Natural killer cell (primary cell): Measurements from ENCODE around the gene TRAF3. TPM values are rescaled to one million over a fixed set of nuclear protein-coding genes. Genes with fewer than 3 reads are reported as not detected.

Experiments used
- ATAC-seq, 3 donors: fragments of 150-1000 bp in 2 of 3; fragments of 200-7000 bp in 1 of 3; cut with Tn5 transposase; 1 replicate in 1 of 3; 2 replicates in 2 of 3; pipeline ENCODE4 v1.10.0; 2021; ENCODE audit warnings: mild to moderate bottlenecking in 2 of 3, moderate library complexity in 2 of 3
- DNase-seq, 2 donors: peaks; one replicate each; pipeline versions ENCODE4 v3.0.0 to v3.0.0-alpha.2; 2013 to 2021; ENCODE audit warnings: mixed read lengths in 1 of 2
- H3K27ac ChIP-seq: one replicate; pipeline ENCODE4 v1.5.1; 2013; ENCODE audit warnings: mild to moderate bottlenecking, low read length
- H3K27me3 ChIP-seq: one replicate; pipeline ENCODE4 v1.6.1; 2013; ENCODE audit warnings: low read length; ENCODE audit not compliant: control insufficient read depth, insufficient read depth
- H3K36me3 ChIP-seq: one replicate; pipeline ENCODE4 v1.6.1; 2013; ENCODE audit warnings: low read length; ENCODE audit not compliant: control insufficient read depth, insufficient read depth
- H3K4me1 ChIP-seq: one replicate; pipeline ENCODE4 v1.6.1; 2013; ENCODE audit warnings: low read length; ENCODE audit not compliant: control insufficient read depth, insufficient read depth
- H3K4me3 ChIP-seq: one replicate; pipeline ENCODE4 v1.5.1; 2013; ENCODE audit warnings: low read length
- H3K9me3 ChIP-seq: one replicate; pipeline ENCODE4 v1.6.1; 2013; ENCODE audit warnings: low read length; ENCODE audit not compliant: control insufficient read depth, insufficient read depth
- H3K27ac Mint-ChIP-seq, 2 donors: one replicate each; pipeline ENCODE4 v1.8.0; 2022; ENCODE audit warnings: mild to moderate bottlenecking in 2 of 2, mixed read lengths in 2 of 2, moderate library complexity in 1 of 2
- H3K27me3 Mint-ChIP-seq, 2 donors: one replicate each; pipeline ENCODE4 v1.8.0; 2022; ENCODE audit warnings: low read depth in 2 of 2, mixed read lengths in 2 of 2
- H3K36me3 Mint-ChIP-seq: one replicate; pipeline ENCODE4 v1.8.0; 2022; ENCODE audit warnings: mixed read lengths
- H3K4me1 Mint-ChIP-seq, 2 donors: one replicate each; pipeline ENCODE4 v1.8.0; 2022; ENCODE audit warnings: mixed read lengths in 2 of 2
- H3K4me3 Mint-ChIP-seq: one replicate; pipeline ENCODE4 v1.8.0; 2022; ENCODE audit warnings: mild to moderate bottlenecking, moderate library complexity, mixed read lengths
- H3K9me3 Mint-ChIP-seq, 2 donors: one replicate each; pipeline ENCODE4 v1.8.0; 2022; ENCODE audit warnings: mixed read lengths in 2 of 2
- CTCF ChIP-seq: fragments of 200-600 bp; IDR thresholded peaks from one replicate; pipeline ENCODE4 v1.8.0; 2022; ENCODE audit warnings: antibody characterized with exemption
- WGBS: methylation state at CpG from one replicate; pipeline ENCODE4 v1.1.7; 2013; ENCODE audit warnings: missing lambda C conversion rate; ENCODE audit not compliant: insufficient coverage; 5-methylcytosine and 5-hydroxymethylcytosine counted together
- intact Hi-C: fragments of 100-400 bp; cut with micrococcal nuclease; formaldehyde crosslinking; loops from one replicate; pipeline ENCODE4 v1.14.2; 2022
- total RNA-seq, 4 donors: library from RNA; stranded (reverse); fragments of 120-200 nt in 1 of 4; gene quantifications; one replicate each; pipeline versions ENCODE4 v1.2.3 to v1.2.4, GENCODE V29; 2013 to 2022

TRAF3 gene
- total RNA-seq, 3 donors from 2014 or later (not counting 1 experiment from before 2014, with no cell fraction given): 21.0 to 31.6 (median 23.5) TPM

GRCh38 chr14:102878970-102879460, 101.8 kb downstream of the TRAF3 start:
- Mint-ChIP-seq H3K4me3 (no peak overlapping the region), H3K27me3 (no peaks in the 10 kb centered on the region), H3K9me3 (no peaks in the 10 kb centered on the region), H3K36me3 (peaks cover 4% of the 10 kb centered on the region), H3K4me1 (no peaks in the 10 kb centered on the region), H3K27ac (no peak overlapping the region)
- Histone ChIP-seq H3K36me3 (peaks cover 42% of the 10 kb centered on the region), H3K4me3 (no peak overlapping the region), H3K9me3 (no peaks in the 10 kb centered on the region), H3K27ac (no peak overlapping the region), H3K4me1 (no peaks in the 10 kb centered on the region), H3K27me3 (no peaks in the 10 kb centered on the region)
- 98% methylated on average over 6 of the region's 6 CpGs for WGBS
- DNase-seq: no peak
- no peak for TF ChIP-seq CTCF
- intact Hi-C loops: no loop called here
- ATAC-seq: peak in 1 of 3 donors; percentile 10

GRCh38 chr14:102882226-102882906, 105.1 kb downstream of the TRAF3 start:
- Histone ChIP-seq H3K27ac (no peak overlapping the region), H3K9me3 (no peaks in the 10 kb centered on the region), H3K36me3 (peaks cover 24% of the 10 kb centered on the region), H3K4me1 (no peaks in the 10 kb centered on the region), H3K4me3 (no peak overlapping the region), H3K27me3 (no peaks in the 10 kb centered on the region)
- Mint-ChIP-seq H3K9me3 (no peaks in the 10 kb centered on the region), H3K27ac (no peak overlapping the region), H3K4me3 (no peak overlapping the region), H3K4me1 (no peaks in the 10 kb centered on the region), H3K36me3 (peaks cover 4% of the 10 kb centered on the region), H3K27me3 (no peaks in the 10 kb centered on the region)
- DNase-seq (no peak), ATAC-seq (no peak)
- no peak for TF ChIP-seq CTCF
- 58% methylated on average over 3 of the region's 5 CpGs for WGBS
- intact Hi-C loops: no loop called here

- Mint-ChIP-seq H3K9me3 (no peaks in the 10 kb centered on the region), H3K4me3 (no peak overlapping the region), H3K27ac (no peak overlapping the region), H3K4me1 (no peaks in the 10 kb centered on the region), H3K27me3 (no peaks in the 10 kb centered on the region), H3K36me3 (peaks cover 4% of the 10 kb centered on the region)
- intact Hi-C loops: no loop called here
- WGBS: 84% methylated on average over 4 of the region's 5 CpGs
- Histone ChIP-seq H3K4me1 (no peaks in the 10 kb centered on the region), H3K27me3 (no peaks in the 10 kb centered on the region), H3K4me3 (no peak overlapping the region), H3K27ac (no peak overlapping the region), H3K9me3 (no peaks in the 10 kb centered on the region), H3K36me3 (peaks cover 19% of the 10 kb centered on the region)
- no peak for ATAC-seq
- no peak for TF ChIP-seq CTCF
- no peak for DNase-seq
These were observed 105.9 kb downstream of the TRAF3 start for GRCh38 chr14:102883089-102883541.

- WGBS: 96% methylated on average over 13 of the region's 14 CpGs
- no peaks in the 10 kb centered on the region for H3K9me3 ChIP-seq
- no peak for DNase-seq
- Mint-ChIP-seq H3K4me1 (no peaks in the 10 kb centered on the region), H3K36me3 (peaks cover 4% of the 10 kb centered on the region), H3K4me3 (no peak overlapping the region), H3K9me3 (no peaks in the 10 kb centered on the region), H3K27ac (no peak overlapping the region), H3K27me3 (no peaks in the 10 kb centered on the region)
- H3K36me3 ChIP-seq: peaks cover 15% of the 10 kb centered on the region
- ATAC-seq: no peak
- intact Hi-C loops: no loop called here
- no peak overlapping the region for H3K4me3 ChIP-seq
- H3K27me3 ChIP-seq: no peaks in the 10 kb centered on the region
- H3K4me1 ChIP-seq: no peaks in the 10 kb centered on the region
- no peak for TF ChIP-seq CTCF
- H3K27ac ChIP-seq: no peak overlapping the region
These were observed 106.3 kb downstream of the TRAF3 start for GRCh38 chr14:102883554-102883953.
